Right renal cortex interstitium (tissue), 3 donors: ENCODE measurements around the gene GGTLC1. TPM values are rescaled to one million over a fixed set of nuclear protein-coding genes. Genes with fewer than 3 reads are reported as not detected.

Experiments
- DNase-seq, 3 donors: peaks; one replicate each; pipeline ENCODE4 v3.0.0-alpha.2; 2013; ENCODE audit warnings: low read depth in 3 of 3, low spot score in 2 of 3
- polyA plus RNA-seq, 3 donors: library from polyadenylated mRNA; unstranded; fragments of 120-200 nt; gene quantifications; one replicate each; pipeline ENCODE4 v1.2.1, GENCODE V29; 2013; ENCODE audit not compliant: insufficient read length in 3 of 3

Gene GGTLC1
- polyA plus RNA-seq, 3 donors, result not detected

- DNase-seq, result no peak
Observed at GRCh38 chr20:23966927-23967615, 21.5 kb downstream of the GGTLC1 start.

- DNase-seq, result no peak
Observed at GRCh38 chr20:23966298-23966697, 22.3 kb downstream of the GGTLC1 start.

- DNase-seq, result no peak
Observed at GRCh38 chr20:23963941-23964340, 24.6 kb downstream of the GGTLC1 start.

GRCh38 chr20:23962272-23962671 is 26.3 kb downstream of the GGTLC1 start:
- DNase-seq, result no peak

GRCh38 chr20:23959054-23959453 is 29.5 kb downstream of the GGTLC1 start:
- no peak for DNase-seq

GRCh38 chr20:23955896-23956295 is 32.7 kb downstream of the GGTLC1 start:
- DNase-seq, result no peak

GRCh38 chr20:23954008-23954745 is 34.4 kb downstream of the GGTLC1 start:
- DNase-seq, result no peak

- no peak for DNase-seq
Observed at GRCh38 chr20:23946206-23946605, 42.4 kb downstream of the GGTLC1 start.

GRCh38 chr20:23943304-23943703 is 45.3 kb downstream of the GGTLC1 start:
- no peak for DNase-seq

GRCh38 chr20:23939641-23940040 is 48.9 kb downstream of the GGTLC1 start:
- DNase-seq, result no peak

GRCh38 chr20:23939063-23939462 is 49.5 kb downstream of the GGTLC1 start:
- DNase-seq, result no peak

- no peak for DNase-seq
Observed at GRCh38 chr20:23938118-23938438, 50.5 kb downstream of the GGTLC1 start.

- DNase-seq, result peak; percentile 31 to 46 (median 40)
Observed at GRCh38 chr20:23937303-23938117, 51.1 kb downstream of the GGTLC1 start.

Other genes with a start within 250 kb of the GGTLC1 start
- gene CST1, start 237.8 kb downstream of the GGTLC1 start, polyA plus RNA-seq, result not detected
- gene CST2, start 162.1 kb downstream of the GGTLC1 start, polyA plus RNA-seq, result not detected
- under 1 TPM in 2 of 3 donors, not detected in 1; 0.47 to 0.97 TPM for gene CST5, start 109.0 kb downstream of the GGTLC1 start, polyA plus RNA-seq